Iris pigment epithelial cell (primary cell): ENCODE measurements around the gene INPP5A.
A peak's percentile ranks its signal among the peaks of the same experiment; 100 is the strongest.
"Not testable (repeated sequence)": the region's sequence is repeated elsewhere in the genome, so short reads cannot be mapped to it uniquely, and the experiment has no call there.

ENCODE experiments used
- DNase-seq: peaks from one replicate; pipeline ENCODE4 v3.0.0-alpha.2; 2011; ENCODE audit warnings: low read depth

Gene INPP5A

DNA sequence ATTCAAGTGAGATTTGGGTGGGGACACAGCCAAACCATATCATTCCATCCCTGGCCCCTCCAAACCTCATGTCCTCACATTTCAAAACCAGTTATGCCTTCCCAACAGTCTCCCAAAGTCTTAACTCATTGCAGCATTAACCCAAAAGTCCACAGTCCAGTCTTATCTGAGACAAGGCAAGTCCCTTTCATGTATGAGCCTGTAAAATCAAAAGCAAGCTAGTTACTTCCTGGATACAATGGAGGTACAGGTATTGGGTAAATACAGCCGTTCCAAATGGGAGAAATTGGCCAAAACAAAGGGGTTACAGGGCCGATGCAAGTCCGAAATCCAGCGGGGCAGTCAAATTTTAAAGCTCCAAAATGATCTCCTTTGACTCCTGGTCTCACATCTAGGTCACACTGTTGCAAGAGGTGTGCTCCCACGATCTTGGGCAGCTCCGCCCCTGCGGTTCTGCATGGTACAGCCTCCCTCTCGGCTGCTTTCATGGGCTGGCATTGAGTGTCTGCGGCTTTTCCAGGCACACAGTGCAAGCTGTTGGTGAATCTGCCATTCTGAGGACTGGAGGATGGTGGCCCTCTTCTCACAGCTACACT, 61.5 kb downstream of the INPP5A start:
- DNase-seq = not testable (repeated sequence)

DNA sequence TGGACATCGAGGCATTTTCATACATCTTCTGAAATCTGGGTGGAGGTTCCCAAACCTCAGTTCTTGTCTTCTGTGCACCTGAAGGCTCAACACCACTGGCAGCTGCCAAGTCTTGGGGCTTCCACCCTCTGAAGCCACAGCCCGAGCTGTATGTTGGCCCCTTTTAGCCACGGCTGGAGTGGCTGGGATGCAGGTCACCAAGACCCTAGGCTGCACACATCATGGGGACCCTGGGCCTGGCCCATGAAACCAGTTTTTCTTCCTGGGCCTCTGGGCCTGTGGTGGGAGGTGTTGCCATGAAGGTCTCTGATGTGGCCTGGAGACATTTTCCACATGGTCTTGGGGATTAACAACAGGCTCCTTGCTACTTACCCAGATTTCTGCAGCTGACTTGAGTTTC, 62.1 kb downstream of the INPP5A start:
- DNase-seq = no peak

DNA sequence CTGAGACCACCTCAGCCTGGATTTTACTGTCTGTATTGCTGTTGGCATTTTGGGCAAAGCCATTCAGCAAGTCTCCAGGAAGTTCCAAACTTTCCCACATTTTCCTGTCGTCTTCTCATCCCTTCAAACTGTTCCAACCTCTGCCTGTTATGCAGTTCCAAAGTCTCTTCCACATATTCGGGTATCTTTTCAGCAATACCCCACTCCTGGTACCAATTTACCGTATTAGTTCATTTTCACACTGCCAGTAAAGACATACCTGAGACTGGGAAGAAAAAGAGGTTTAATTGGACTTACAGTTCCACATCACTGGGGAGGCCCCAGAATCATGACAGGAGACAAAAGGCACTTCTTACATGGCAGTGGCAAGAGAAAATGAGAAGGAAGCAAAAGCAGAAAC, 62.8 kb downstream of the INPP5A start:
- no peak for DNase-seq

DNA sequence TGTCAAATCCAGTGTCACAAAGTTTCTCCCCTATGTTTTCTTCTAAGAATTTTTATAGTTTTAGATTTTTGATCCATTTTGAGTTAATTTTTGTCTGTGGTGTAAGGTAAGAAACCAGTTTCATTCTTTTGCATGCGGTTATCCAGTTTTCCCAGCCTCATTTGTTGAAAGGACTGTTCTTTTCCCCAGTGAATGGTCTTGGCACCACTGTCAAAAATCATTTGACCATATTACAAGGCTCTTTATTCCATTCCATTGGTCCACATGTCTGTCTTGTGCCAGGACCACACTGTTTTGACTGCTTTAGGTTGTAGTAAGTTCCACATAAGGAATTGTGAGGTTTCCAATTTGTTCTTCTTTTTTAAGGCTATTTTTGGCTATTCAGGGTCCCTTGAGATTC, 64.0 kb downstream of the INPP5A start:
- no peak for DNase-seq

DNA sequence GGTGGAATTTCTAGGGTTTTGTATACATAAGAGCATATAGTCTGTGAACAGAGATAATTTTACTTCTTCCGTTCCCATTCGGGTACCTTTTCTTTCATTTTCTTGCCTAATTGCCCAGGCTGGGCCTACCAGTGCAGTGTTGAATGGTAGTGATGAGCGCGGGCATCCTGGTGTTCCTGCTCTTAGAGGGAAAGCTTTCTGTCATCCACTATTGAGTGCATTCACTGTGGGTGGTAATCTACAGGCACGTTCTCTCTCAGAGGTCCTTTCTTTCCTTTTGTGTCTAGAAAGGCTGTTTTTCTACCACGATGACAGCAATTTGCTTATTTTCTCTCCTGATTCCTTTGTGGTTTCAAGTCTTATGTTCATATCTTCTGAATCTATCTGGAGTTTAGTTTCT, 65.0 kb downstream of the INPP5A start:
- DNase-seq = no peak

DNA sequence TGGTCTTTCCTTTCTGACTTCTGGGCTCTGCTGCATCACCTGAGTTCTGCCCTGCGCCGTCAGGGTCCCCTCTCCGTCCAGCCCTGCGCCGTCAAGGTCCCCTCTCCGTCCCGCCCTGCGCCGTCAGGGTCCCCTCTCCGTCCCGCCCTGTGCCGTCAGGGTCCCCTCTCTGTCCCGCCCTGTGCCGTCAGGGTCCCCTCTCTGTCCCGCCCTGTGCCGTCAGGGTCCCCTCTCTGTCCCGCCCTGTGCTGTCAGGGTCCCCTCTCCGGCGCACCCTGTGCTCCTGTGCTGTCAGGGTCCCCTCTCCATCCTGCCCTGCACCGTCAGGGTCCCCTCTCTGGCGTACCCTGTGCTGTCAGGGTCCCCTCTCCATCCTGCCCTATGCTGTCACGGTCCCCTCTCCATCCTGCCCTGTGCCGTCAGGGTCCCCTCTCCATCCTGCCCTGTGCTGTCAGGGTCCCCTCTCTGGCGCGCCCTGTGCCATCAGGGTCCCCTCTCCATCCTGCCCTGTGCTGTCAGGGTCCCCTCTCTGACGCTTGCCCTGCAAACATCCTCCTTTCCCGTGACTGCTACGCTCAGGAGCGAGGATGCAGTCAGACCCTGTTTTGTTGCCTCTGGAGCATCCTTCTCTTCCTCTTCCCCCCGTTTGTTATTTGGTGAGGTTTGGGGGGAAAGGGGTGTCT, 66.4 kb downstream of the INPP5A start:
- no peak for DNase-seq

DNA sequence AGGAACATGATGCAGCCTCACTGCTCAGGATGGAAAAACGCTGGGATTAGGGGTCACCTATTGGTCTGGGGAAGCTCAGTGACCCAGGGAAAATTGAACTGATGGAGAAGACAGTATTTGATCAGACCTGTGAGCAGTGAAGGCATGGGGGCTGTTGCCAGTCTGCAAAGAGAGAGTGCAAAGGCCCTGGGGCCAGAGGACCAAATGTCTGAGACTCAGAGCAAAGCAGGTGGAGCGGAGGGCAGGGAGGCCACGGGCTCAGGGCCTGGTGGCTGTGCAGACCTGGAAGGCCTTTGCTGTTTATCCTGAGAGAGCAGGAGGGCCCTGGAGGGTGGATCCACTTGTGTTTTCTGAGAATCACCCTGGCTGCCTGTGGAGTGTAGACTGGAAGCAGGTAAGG, 67.1 kb downstream of the INPP5A start:
- DNase-seq = no peak

DNA sequence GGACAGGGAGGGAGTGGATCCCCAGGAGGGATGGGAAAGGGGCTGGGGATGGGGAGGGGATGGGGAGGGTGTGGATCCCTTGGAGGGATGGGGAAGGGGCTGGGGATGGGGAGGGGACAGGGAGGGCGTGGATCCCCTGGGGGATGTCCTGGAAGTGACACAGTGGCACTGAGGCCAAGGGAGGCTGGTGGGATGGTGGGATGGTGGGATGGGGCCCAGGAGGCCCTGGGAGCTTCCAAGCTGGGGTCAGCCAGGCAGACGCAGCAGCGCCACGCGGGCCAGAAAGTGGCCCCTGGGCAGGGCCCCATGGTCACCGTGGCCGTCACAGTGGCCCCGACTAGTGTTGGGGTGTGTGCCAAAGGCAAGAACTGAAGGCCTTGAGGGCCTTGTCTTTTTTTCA, 67.8 kb downstream of the INPP5A start:
- no peak for DNase-seq

DNA sequence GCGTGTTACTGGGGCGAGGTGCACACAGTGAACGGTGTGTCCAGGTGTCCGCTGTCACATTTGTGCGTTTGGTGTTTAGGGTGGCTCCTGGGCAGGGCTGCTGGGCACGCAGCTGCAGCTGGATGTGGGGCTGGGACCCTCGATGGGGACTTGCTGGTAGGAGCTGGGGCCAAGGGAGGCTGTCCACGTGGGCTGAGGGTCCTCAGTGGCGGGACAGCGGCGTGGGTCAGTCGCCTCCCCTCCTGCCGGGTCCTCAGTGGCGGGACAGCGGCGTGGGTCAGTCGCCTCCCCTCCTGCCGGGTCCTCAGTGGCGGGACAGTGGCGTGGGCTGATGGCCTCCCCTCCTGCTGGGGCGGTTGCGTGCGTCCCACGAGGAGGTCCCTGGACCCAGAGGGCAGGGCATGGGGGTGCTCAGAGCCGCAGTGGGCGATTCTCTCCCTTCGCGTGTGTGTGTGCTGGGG, 68.5 kb downstream of the INPP5A start:
- DNase-seq = no peak

DNA sequence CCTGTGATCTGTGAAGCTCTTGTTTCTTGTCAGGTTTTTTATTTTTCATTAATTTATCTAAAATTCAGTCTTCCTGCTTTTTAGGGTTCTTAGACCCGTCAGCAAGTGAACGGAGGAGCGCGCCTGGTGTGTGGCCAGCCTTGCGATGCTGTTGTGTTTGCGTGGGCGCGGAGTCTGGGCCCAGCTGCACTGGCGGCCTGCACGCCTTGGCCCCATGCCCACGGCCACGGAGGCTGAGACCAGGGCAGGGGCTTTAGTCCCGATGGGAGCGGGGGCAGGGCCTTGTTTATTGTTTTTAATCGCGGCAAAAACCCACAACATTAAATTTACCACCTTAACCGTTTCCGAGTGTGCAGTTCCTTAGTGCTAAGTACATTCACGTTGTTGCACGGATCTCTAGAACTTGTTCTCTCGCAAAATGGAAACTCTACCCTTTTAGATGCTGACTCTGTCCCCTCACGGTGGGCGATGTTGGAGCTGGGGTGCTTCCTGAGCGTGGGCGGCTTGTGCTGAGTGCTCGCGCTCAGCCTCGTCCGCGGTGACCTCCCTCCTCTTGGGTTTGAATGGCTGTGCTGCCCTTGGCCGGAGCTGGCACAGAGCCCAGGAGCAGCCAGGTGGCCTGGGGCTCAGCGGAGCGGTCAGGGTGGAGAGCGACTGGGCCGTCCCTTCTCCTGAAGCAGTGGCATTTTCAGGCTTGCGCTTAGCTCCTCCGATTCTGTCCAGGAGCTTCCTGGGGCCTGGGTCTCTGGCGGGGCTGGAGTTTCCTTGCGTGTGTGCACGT, 69.1 kb downstream of the INPP5A start:
- DNase-seq = no peak

DNA sequence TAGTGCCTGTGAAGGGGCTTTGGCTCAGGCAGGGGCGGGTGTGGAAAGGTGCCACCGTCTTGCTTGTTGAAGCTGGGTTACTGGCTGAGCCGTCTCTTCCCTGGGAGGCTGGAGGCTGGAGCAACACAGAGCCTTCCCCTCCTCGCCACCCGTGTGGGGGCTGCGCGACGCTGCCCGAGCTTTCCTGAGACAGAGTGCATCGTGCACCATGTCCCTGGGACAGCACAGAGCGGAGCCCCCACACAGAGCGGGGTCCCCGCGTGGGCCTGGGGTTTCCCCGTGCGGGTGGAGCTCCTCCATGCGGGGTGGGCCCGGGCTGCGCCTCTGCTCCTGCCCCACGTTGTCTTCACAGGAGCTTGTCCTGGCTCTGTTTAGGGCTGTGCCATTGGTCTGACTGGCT, 69.9 kb downstream of the INPP5A start:
- DNase-seq = no peak

DNA sequence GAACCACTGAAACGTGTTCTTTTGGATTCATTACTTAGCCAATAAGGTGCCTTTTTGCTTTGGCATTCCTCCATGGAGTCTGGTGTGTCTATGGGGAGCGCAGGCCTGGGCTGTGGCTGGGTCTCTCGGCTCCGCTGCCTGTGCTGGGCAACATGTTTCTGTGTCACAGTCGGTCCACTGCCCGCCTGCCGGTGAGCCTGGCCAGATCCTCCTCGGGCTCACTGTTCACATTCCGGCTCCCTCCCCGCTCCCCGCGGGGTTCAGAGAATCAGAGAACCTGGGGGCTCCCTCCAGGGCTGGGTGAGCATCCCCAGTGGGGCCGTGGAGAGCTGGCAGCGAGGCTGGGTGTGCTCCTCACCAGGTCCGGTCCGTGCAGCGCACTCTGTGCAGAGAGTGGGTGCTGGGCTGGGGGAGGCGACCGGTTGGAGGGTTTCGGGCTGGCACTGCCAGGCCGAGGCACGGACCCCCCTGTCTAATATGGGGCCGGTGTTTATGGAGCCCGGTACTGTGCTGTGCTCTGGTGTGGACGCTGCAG, 70.4 kb downstream of the INPP5A start:
- no peak for DNase-seq

DNA sequence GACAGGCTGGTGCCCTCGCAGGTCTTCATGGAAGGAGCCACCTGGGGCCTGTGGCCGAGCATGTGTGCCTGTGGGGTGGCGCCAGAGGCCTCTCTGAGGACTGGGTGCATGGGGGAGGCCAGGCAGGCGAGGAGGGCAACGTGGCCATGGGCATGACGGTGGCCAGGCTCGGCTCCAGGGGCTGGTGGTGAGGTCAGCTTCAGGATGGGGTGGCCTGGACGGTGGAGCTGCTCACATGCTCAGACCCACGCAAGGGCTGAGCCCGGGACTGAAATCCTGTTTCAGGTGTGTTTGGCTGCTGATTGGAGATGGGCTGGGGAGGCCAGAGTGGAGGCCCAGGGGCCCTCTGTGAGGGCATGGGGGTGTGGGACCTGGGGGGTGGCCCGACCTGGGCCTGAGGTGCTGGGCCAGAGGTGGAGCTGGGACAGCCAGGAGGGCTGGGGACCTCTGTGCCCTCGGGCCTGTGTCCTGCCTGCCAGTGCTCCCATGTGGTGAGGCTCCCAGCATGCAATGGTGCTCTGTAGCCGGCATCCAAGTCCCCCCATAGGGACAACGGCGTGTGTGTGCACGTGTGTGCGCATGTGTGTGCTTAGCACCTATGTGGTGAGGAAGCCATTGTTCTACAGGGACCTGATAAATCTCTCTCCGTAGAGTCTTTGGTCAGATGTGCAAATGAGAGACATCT, 71.1 kb downstream of the INPP5A start:
- no peak for DNase-seq

DNA sequence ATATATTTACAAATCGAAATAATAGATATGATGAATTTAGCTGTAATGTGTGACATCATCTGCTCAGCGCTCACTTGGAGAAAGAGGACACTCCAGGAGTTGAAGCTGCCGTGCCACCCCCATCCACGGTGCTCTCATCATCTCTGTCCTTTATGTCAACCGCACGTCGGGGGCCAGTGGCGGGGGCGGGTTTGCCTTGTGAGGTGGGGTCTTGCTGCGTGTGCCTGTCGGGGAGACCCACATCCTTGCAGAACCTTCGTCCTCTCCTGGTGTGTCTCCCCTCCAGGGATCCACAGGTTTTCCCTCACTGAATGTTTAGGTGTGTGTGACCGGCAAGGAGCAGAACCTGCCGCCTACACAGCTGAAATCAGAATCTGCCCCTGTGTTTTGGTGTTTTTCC, 71.6 kb downstream of the INPP5A start:
- DNase-seq = no peak

DNA sequence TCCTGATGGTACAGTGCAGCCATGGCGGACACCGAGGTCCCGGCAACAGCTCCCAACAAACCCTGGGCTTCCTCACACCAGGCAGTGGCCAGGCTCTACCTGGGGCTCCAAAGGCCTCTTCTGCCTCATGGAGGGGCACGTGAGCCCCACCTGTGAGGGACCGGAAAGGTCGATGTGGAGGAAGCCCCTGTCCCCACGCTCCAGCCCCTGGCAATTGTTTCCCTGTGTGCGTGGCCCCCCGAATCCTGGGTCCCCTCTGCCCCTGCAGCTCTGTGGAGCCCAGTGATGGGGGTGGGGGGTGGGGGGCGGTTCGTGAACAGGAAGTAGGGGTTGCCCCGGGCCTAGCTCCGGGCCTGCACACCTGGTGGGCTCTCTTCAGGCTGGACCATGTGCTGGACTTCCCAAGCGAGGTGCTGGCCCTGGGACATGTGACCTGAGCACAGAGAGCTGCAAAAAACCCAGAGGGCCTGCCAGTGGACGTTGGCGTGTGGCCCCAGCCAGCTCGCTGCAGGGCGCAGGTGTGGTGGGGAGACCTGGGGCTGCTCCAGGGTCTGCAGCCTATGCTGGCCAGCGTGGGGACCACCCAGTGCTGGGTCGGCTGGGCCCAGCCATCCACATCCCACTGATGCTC, 72.6 kb downstream of the INPP5A start:
- no peak for DNase-seq

DNA sequence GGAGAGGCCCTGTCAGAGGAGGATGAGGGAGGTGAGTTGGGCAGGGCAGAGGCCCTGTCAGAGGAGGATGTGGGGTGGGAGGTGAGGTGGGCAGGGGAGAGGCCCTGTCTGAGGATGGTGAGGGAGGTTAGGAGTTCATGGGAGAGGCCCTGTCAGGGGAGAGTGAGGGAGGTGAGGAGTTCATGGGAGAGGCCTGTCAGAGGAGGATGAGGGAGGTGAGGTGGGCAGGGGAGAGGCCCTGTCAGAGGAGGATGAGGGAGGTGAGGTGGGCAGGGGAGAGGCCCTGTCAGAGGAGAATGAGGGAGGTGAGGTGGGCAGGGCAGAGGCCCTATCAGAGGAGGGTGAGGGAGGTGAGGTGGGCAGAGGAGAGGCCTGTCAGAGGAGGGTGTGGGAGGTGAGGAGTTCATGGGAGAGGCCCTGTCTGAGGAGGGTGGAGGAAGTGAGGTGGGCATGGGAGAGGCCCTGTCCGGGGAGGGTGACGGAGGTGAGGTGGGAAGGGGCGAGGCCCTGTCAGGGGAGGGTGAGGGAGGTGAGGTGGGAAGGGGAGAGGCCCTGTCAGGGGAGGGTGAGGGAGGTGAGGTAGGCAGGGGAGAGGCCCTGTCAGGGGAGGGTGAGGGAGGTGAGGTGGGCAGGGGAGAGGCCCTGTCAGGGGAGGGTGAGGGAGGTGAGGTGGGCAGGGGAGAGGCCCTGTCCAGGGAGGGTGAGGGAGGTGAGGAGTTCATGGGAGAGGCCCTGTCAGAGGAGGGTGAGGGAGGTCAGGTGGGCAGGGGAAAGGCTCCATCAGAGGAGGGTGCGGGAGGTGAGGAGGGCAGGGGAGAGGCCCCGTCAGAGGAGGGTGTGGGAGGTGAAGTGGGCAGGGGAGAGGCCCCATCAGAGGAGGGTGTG, 73.7 kb downstream of the INPP5A start:
- DNase-seq = no peak

DNA sequence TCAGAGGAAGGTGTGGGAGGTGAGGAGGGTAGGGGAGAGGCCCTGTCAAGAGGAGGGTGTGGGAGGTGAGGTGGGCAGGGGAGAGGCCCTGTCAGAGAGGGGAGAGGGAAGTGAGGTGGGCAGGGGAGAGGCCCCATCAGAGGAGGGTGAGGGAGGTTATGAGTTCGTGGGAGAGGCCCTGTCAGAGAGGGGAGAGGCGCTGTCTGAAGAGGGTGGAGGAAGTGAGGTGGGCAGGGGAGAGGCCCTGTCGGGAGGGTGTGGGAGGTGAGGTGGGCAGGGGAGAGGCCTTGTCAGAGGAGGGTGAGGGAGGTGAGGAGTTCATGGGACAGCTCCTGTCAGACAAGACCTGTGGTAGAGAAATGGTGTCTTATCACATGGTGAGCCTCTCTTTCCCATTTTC, 74.4 kb downstream of the INPP5A start:
- no peak for DNase-seq

DNA sequence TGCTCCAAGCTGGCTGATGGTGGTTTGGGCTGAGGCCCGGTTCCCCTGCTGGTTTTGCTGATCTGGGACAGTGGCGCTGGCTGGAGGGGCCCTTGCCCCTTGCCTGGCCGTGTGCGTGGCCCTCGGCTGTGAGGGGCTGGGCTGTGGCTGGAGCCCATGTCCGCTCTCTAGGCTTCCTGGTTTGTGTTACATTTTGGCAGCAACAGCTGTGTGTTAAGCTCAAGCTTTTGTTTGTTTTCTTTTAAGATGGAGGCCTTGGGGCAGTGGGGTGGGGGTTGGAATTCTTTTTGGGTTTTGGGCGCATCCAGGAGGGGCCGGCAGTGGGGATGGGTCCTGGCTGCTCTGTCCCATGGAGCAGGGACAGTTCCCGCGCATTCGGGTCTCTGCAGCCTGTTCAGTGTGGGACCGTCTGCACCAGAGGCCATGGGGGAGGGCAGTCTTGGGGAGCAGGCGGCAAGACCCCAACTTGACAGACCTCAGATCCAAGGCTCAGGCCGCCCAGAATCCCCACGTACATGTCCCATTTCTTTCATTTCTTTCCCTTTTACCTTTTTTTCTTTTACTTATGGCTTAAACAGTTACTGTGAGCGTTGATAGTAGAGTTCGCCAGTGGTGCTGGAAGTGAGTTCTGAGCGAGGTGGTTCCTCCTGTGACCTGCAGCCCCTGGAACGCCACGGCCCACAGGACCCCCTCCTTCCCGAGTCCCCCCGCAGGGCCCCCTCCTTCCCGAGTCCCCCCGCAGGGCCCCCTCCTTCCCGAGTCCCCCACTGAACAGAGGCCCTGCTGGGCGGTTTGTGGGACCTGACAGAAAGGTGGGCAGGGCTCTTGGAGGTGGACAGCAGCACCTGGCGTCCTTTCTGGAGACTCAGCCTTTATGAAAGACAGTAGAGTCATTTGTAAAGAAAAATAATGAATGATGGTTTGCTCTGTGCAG, 75.3 kb downstream of the INPP5A start:
- DNase-seq = peak; percentile 41

DNA sequence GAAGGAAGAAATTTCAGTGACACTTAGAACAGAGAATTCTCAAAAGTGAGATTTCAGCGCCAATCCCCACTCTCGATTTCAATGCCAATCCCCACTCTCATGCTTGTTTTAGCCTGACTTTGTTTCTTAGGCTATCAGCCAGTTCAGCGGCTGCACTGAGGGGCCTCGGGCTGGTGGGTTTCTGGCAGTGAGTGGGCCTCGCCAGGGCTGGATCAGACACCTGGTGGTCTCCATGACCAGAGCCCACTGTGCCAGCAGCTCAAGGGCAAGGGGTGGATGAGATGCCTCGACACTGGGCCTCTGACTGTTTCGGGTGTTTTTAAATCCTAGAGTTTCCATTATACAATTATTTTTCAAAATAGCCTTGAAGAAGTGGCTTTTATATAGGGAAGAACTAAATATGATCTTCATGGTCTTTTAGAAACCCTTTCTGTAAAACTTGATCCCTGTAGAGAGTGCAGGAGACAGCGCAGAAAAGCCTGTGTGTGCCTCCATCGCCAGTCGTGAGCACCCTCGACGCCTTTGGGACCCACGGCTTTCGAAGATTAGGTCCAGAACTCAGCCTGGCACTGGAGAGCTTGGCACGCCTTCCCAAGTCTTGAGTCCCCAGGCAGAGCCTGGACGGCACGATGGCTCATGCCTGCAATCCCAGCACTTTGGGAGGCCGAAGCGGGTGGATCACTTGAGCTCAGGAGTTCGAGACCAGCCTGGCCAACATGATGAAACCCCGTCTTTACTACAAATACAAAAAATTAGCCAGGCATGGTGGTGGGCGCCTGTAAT, 76.2 kb downstream of the INPP5A start:
- no peak for DNase-seq
